HepG2 (cell line): ENCODE results near the gene DAG1. TPM values are rescaled to one million over a fixed set of nuclear protein-coding genes. Genes with fewer than 3 reads are reported as not detected.
A peak's percentile ranks its signal among the peaks of the same experiment; 100 is the strongest.

Experiments used
- CENPT ChIP-seq: sonication (generic); formaldehyde crosslinking; IDR thresholded peaks from 2 replicates; pipeline ENCODE4 v1.8.0; 2022; ENCODE audit warnings: low read depth, mild to moderate bottlenecking, moderate library complexity, missing genetic modification reagents
- FOXM1 ChIP-seq: sonication (generic); formaldehyde crosslinking; IDR thresholded peaks from 2 replicates; pipeline ENCODE4 v1.5.0; 2020; ENCODE audit warnings: missing genetic modification reagents
- KLF6 ChIP-seq: IDR thresholded peaks from 2 replicates; pipeline ENCODE4 v1.8.0; 2016; ENCODE audit warnings: missing biosample characterization, missing genetic modification reagents
- MEF2D ChIP-seq: sonication (generic); formaldehyde crosslinking; IDR thresholded peaks from 2 replicates; pipeline ENCODE4 v1.5.1; 2020; ENCODE audit warnings: mild to moderate bottlenecking, missing genetic modification reagents
- MTF1 ChIP-seq: sonication (generic); formaldehyde crosslinking; IDR thresholded peaks from 2 replicates; pipeline ENCODE4 v1.5.0; 2020; ENCODE audit warnings: missing genetic modification reagents
- NBN ChIP-seq: fragments of 450-650 bp; conservative IDR thresholded peaks from 2 replicates; pipeline ENCODE4 v1.6.1; 2017
- SALL1 ChIP-seq: sonication (generic); formaldehyde crosslinking; IDR thresholded peaks from 2 replicates; pipeline ENCODE4 v1.8.0; 2022; ENCODE audit warnings: mild to moderate bottlenecking, missing genetic modification reagents
- TEAD3 ChIP-seq: optimal IDR thresholded peaks from 2 replicates; pipeline ENCODE3; 2016; ENCODE audit warnings: borderline replicate concordance
- THAP9 ChIP-seq: sonication (generic); formaldehyde crosslinking; IDR thresholded peaks from 2 replicates; pipeline ENCODE4; 2020; ENCODE audit warnings: missing genetic modification reagents, mild to moderate bottlenecking, borderline replicate concordance
- ZNF232 ChIP-seq: sonication (generic); formaldehyde crosslinking; IDR thresholded peaks from 2 replicates; pipeline ENCODE4 v1.4.0; 2020; ENCODE audit warnings: missing genetic modification reagents, borderline replicate concordance
- ZNF251 ChIP-seq: sonication (generic); formaldehyde crosslinking; IDR thresholded peaks from 2 replicates; pipeline ENCODE4 v1.9.0; 2021; ENCODE audit warnings: mild to moderate bottlenecking, missing genetic modification reagents
- ZNF276 ChIP-seq: sonication (generic); formaldehyde crosslinking; IDR thresholded peaks from 2 replicates; pipeline ENCODE4 v1.4.0; 2020; ENCODE audit warnings: mild to moderate bottlenecking, low read depth, missing genetic modification reagents
- ZNF414 ChIP-seq: sonication (generic); formaldehyde crosslinking; IDR thresholded peaks from 2 replicates; pipeline ENCODE4 v1.5.0; 2020; ENCODE audit warnings: missing genetic modification reagents
- polyA plus RNA-seq, 8 experiments: library from polyadenylated mRNA; depleted of rRNA in 3 of 8; stranded (reverse) in 7 of 8; unstranded in 1 of 8; fragments of >200 nt; fragmentation: Illumina TruSeq in 4 of 8; extraction: Trizol in 4 of 8; gene quantifications; 2 replicates each; pipeline versions ENCODE4 v1.2.1 to v1.2.3, GENCODE V29; 2011 to 2016; ENCODE audit warnings: low read depth in 4 of 8, missing spikeins in 1 of 8, mixed read lengths in 1 of 8; ENCODE audit not compliant: insufficient read depth in 1 of 8
- total RNA-seq, 5 experiments: library from RNA; depleted of rRNA; stranded (reverse); fragments of >200 nt; fragmentation: Illumina TruSeq; extraction: Trizol; gene quantifications; 2 replicates each; pipeline ENCODE4 v1.2.3, GENCODE V29; 2016; ENCODE audit warnings: low read depth in 1 of 5
- TF ChIP-seq, protein P1 (sequence below): sonication (generic); formaldehyde crosslinking; IDR thresholded peaks from 2 replicates; pipeline ENCODE4 v1.8.0; 2022; ENCODE audit warnings: mild to moderate bottlenecking, missing genetic modification reagents, borderline replicate concordance
- TF ChIP-seq, protein P2 (sequence below): sonication (generic); formaldehyde crosslinking; conservative IDR thresholded peaks from 2 replicates; pipeline ENCODE4 v1.8.0; 2022; ENCODE audit warnings: mild to moderate bottlenecking, moderate library complexity, missing genetic modification reagents
- TF ChIP-seq, protein P3 (sequence below): sonication (generic); formaldehyde crosslinking; IDR thresholded peaks from 2 replicates; pipeline ENCODE4 v1.4.0; 2020; ENCODE audit warnings: missing genetic modification reagents
- TF ChIP-seq, protein P4 (sequence below): IDR thresholded peaks from 2 replicates; pipeline ENCODE4 v1.6.1; 2016; ENCODE audit warnings: missing compliant biosample characterization, missing genetic modification reagents, borderline replicate concordance

DAG1 gene
- total and polyA plus RNA-seq, 2 of the 13 experiments (the other 11 are each of a cell fraction or from before 2014, with no cell fraction given), result 47.3 to 50.4 TPM

DNA sequence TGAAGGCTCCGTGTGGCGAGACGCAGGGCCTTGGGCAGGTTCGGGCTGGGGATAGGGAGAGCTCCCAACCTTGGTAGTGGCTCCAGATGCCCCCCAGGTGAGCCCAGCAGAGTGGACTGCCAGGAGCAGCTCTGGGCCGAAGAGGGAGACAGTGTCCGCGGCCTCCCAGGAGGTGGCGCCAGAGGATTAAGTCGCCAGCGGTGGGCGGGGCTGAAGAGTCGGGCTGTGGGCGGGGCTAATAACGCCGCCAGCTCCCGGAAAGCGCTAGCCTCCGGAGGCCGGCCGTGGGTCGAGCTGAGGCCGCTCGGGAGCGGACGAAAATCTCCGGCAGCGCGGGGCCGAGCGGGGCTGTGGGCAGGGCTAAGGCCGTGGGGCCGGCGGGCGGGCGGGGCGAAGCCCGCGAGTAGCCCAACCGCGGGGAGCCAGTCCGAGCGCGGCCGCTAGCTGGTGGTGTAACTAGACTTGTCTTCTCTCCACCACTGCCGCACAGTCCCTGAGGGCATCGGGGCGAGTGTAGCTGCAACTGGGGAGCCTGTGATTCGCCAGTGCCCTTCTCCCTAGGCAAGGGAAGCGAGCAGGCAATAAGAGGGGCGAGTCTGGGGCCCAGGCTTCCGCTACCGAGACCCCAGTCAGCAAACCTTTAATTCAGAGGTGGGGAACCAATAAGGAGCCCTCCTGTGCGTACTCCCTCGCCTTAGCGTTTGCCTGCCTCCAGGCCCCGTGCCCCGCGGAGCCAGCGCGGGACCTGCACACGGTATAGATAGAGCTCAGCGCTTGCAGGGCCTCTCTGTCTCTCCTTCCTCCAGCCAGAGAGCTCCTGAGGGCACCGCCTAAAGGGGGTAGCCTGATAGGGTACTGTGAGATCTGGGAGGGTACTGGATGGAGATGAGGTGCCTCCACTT is 69.8 kb downstream of the DAG1 start (continued):
- TF ChIP-seq MTF1 (CRISPR knock-in tag) (no peak), ZNF232 (CRISPR knock-in tag) (0 out of 2 replicates have a peak, but pooled peaks have one; percentile 29), CENPT (CRISPR knock-in tag) (no peak), ZNF251 (no peak), FOXM1 (CRISPR knock-in tag) (no peak), MEF2D (CRISPR knock-in tag) (peak; percentile 21), NBN (no peak), ZNF276 (CRISPR knock-in tag) (no peak), TEAD3 (CRISPR knock-in tag) (no peak), SALL1 (CRISPR knock-in tag) (peak; percentile 55), THAP9 (CRISPR knock-in tag) (peak; percentile 51; the same call in 1 of the 2 replicates), KLF6 (CRISPR knock-in tag) (no peak), ZNF414 (no peak)
- TF ChIP-seq, protein P1, sequence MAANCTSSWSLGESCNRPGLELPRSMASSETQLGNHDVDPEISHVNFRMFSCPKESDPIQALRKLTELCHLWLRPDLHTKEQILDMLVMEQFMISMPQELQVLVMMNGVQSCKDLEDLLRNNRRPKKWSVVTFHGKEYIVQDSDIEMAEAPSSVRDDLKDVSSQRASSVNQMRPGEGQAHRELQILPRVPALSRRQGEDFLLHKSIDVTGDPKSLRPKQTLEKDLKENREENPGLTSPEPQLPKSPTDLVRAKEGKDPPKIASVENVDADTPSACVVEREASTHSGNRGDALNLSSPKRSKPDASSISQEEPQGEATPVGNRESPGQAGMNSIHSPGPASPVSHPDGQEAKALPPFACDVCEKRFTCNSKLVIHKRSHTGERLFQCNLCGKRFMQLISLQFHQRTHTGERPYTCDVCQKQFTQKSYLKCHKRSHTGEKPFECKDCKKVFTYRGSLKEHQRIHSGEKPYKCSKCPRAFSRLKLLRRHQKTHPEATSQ (CRISPR knock-in tag), result no peak; the same call in 1 of the 2 replicates
- TF ChIP-seq, protein P2, sequence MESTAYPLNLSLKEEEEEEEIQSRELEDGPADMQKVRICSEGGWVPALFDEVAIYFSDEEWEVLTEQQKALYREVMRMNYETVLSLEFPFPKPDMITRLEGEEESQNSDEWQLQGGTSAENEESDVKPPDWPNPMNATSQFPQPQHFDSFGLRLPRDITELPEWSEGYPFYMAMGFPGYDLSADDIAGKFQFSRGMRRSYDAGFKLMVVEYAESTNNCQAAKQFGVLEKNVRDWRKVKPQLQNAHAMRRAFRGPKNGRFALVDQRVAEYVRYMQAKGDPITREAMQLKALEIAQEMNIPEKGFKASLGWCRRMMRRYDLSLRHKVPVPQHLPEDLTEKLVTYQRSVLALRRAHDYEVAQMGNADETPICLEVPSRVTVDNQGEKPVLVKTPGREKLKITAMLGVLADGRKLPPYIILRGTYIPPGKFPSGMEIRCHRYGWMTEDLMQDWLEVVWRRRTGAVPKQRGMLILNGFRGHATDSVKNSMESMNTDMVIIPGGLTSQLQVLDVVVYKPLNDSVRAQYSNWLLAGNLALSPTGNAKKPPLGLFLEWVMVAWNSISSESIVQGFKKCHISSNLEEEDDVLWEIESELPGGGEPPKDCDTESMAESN (CRISPR knock-in tag), result peak; percentile 85
- TF ChIP-seq, protein P3, sequence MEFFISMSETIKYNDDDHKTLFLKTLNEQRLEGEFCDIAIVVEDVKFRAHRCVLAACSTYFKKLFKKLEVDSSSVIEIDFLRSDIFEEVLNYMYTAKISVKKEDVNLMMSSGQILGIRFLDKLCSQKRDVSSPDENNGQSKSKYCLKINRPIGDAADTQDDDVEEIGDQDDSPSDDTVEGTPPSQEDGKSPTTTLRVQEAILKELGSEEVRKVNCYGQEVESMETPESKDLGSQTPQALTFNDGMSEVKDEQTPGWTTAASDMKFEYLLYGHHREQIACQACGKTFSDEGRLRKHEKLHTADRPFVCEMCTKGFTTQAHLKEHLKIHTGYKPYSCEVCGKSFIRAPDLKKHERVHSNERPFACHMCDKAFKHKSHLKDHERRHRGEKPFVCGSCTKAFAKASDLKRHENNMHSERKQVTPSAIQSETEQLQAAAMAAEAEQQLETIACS (CRISPR knock-in tag), result peak; percentile 46
- TF ChIP-seq, protein P4, sequence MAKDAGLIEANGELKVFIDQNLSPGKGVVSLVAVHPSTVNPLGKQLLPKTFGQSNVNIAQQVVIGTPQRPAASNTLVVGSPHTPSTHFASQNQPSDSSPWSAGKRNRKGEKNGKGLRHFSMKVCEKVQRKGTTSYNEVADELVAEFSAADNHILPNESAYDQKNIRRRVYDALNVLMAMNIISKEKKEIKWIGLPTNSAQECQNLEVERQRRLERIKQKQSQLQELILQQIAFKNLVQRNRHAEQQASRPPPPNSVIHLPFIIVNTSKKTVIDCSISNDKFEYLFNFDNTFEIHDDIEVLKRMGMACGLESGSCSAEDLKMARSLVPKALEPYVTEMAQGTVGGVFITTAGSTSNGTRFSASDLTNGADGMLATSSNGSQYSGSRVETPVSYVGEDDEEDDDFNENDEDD, result no peak
